Testis (tissue), 3 donors: ENCODE results near the gene MRPS6. TPM values are rescaled to one million over a fixed set of nuclear protein-coding genes. Genes with fewer than 3 reads are reported as not detected.

Experiments
- DNase-seq: peaks from one replicate; pipeline ENCODE4 v3.0.0-alpha.2; 2019
- H3K27ac ChIP-seq, 2 donors: fragments of 200-600 bp; sonication (generic); one replicate each; pipeline ENCODE4 v1.5.1; 2019
- H3K27me3 ChIP-seq: fragments of 200-600 bp; sonication (generic); one replicate; pipeline ENCODE4 v1.5.1; 2019
- H3K36me3 ChIP-seq: fragments of 200-600 bp; sonication (generic); one replicate; pipeline ENCODE4 v1.5.1; 2017; ENCODE audit warnings: low read depth; ENCODE audit errors: missing control alignments
- H3K4me1 ChIP-seq: fragments of 200-600 bp; sonication (generic); one replicate; pipeline ENCODE4 v1.5.1; 2019
- H3K4me3 ChIP-seq, 2 donors: fragments of 200-600 bp; sonication (generic); one replicate each; pipeline ENCODE4 v1.5.1; 2017 to 2019
- H3K9me3 ChIP-seq: fragments of 200-600 bp; sonication (generic); one replicate; pipeline ENCODE4 v1.5.1; 2017
- CTCF ChIP-seq, 3 experiments: fragments of 450-650 bp in 2 of 3; fragments of 200-600 bp in 1 of 3; sonication (generic) in 1 of 3; IDR thresholded peaks; one replicate each; pipeline ENCODE4 v1.5.1; 2016 to 2019; ENCODE audit warnings: antibody characterized with exemption in 3 of 3, mild to moderate bottlenecking in 2 of 3, moderate library complexity in 1 of 3
- POLR2A ChIP-seq: fragments of 450-650 bp; IDR thresholded peaks from one replicate; pipeline ENCODE4 v1.6.1; 2017; ENCODE audit warnings: antibody characterized with exemption, mild to moderate bottlenecking, moderate library complexity
- WGBS, 2 donors: methylation state at CpG; one replicate each; pipeline ENCODE4 v1.1.5; 2018; 5-methylcytosine and 5-hydroxymethylcytosine counted together
- intact Hi-C: fragments of 100-400 bp; cut with DNase I; formaldehyde crosslinking; loops from one replicate; pipeline ENCODE4 v1.15.1; 2023; ENCODE audit warnings: low total_unique reads
- polyA plus RNA-seq: library from polyadenylated mRNA; stranded (reverse); fragments of 350-450 nt; fragmentation: Illumina TruSeq; extraction: RNeasy Lipid Tissue Mini Kit (QIAGEN cat#74804); gene quantifications from one replicate; pipeline ENCODE4 v1.2.3, GENCODE V29; 2014; ENCODE audit warnings: low read depth, low replicate concordance; ENCODE audit not compliant: insufficient read depth
- total RNA-seq, 2 donors: library from RNA; depleted of rRNA; stranded (reverse); fragments of >200 nt; gene quantifications; one replicate each; pipeline ENCODE4 v1.2.3, GENCODE V29; 2016

Gene MRPS6
- total and polyA plus RNA-seq, 3 donors from 2014 or later = 88.8 to 107 (median 102) TPM

GRCh38 chr21:34037009-34037795, 36.2 kb upstream of the MRPS6 start:
- Histone ChIP-seq H3K9me3 (no peaks in the 10 kb centered on the region), H3K4me1 (no peaks in the 10 kb centered on the region), H3K27me3 (no peaks in the 10 kb centered on the region), H3K36me3 (no peaks in the 10 kb centered on the region), H3K4me3 (no peak overlapping the region), H3K27ac (no peak overlapping the region)
- intact Hi-C loops = no loop called here
- DNase-seq = no peak
- 81 to 83% methylated on average over 11 of the region's 11 CpGs for WGBS, 2 donors
- no peak for TF ChIP-seq CTCF (IDR thresholded peaks at IDR 0.05)
- no peak for TF ChIP-seq POLR2A

GRCh38 chr21:34039678-34040382, 33.5 kb upstream of the MRPS6 start:
- Histone ChIP-seq H3K9me3 (no peaks in the 10 kb centered on the region), H3K36me3 (no peaks in the 10 kb centered on the region), H3K4me3 (no peak overlapping the region), H3K27me3 (no peaks in the 10 kb centered on the region), H3K27ac (no peak overlapping the region), H3K4me1 (no peaks in the 10 kb centered on the region)
- TF ChIP-seq CTCF (IDR thresholded peaks at IDR 0.05) (no peak), POLR2A (no peak)
- intact Hi-C loops = no loop called here
- WGBS, 2 donors = 46 to 49% methylated on average over 10 of the region's 10 CpGs
- no peak for DNase-seq

- Histone ChIP-seq H3K27me3 (no peaks in the 10 kb centered on the region), H3K36me3 (no peaks in the 10 kb centered on the region), H3K4me3 (no peak overlapping the region), H3K27ac (no peak overlapping the region), H3K4me1 (no peaks in the 10 kb centered on the region), H3K9me3 (no peaks in the 10 kb centered on the region)
- intact Hi-C loops = no loop called here
- no peak for DNase-seq
- 85 to 100% methylated on average over 1 of the region's 1 CpG for WGBS, 2 donors
- no peak for TF ChIP-seq POLR2A
- TF ChIP-seq CTCF (IDR thresholded peaks at IDR 0.05) = no peak
Observed at GRCh38 chr21:34042735-34043134, 30.6 kb upstream of the MRPS6 start.

- no peak for DNase-seq
- no peak overlapping the region for H3K27ac ChIP-seq
- H3K27me3 ChIP-seq = no peaks in the 10 kb centered on the region
- 87 to 92% methylated on average over 4 of the region's 4 CpGs for WGBS, 2 donors
- TF ChIP-seq POLR2A (no peak), CTCF (IDR thresholded peaks at IDR 0.05) (no peak)
- no peaks in the 10 kb centered on the region for H3K4me1 ChIP-seq
- no peaks in the 10 kb centered on the region for H3K36me3 ChIP-seq
- intact Hi-C loops = no loop called here
- H3K9me3 ChIP-seq = no peaks in the 10 kb centered on the region
- no peak overlapping the region for H3K4me3 ChIP-seq
Observed at GRCh38 chr21:34043333-34043732, 30.0 kb upstream of the MRPS6 start.
